ENCODE data around the gene CCDC148. TPM values are rescaled to one million over a fixed set of nuclear protein-coding genes. Genes with fewer than 3 reads are reported as not detected.

Gene CCDC148
- total RNA-seq, 3 donors from 2014 or later (not counting 1 experiment from before 2014, with no cell fraction given): not detected

- intact Hi-C loops (cut with micrococcal nuclease): no loop called here
- Histone ChIP-seq H3K27ac (ENCODE audit: low read length) (no peak overlapping the region), H3K4me1 (ENCODE audit: control insufficient read depth, insufficient read depth, low read length) (no peaks in the 10 kb centered on the region), H3K27me3 (ENCODE audit: control insufficient read depth, insufficient read depth, low read length) (no peaks in the 10 kb centered on the region), H3K4me3 (ENCODE audit: low read length) (no peak overlapping the region), H3K36me3 (ENCODE audit: control insufficient read depth, insufficient read depth, low read length) (no peaks in the 10 kb centered on the region), H3K9me3 (ENCODE audit: control insufficient read depth, insufficient read depth, low read length) (no peaks in the 10 kb centered on the region)
- H3K9me3 Mint-ChIP-seq: no peaks in the 10 kb centered on the region
- no peak for TF ChIP-seq CTCF (IDR thresholded peaks at IDR 0.05)
- H3K27me3 Mint-ChIP-seq (ENCODE audit: low read depth in 2 of 2): no peaks in the 10 kb centered on the region
- H3K4me1 Mint-ChIP-seq: no peaks in the 10 kb centered on the region
- no peak for ATAC-seq
- H3K36me3 Mint-ChIP-seq: no peaks in the 10 kb centered on the region
- H3K27ac Mint-ChIP-seq: no peak overlapping the region
- H3K4me3 Mint-ChIP-seq: no peak overlapping the region
- DNase-seq: no peak
- 90% methylated on average over 4 of the region's 5 CpGs for WGBS (ENCODE audit: insufficient coverage)
Measured at GRCh38 chr2:158486970-158487325, 30.4 kb upstream of the CCDC148 start.

- no peak overlapping the region for H3K4me3 ChIP-seq (ENCODE audit: low read length)
- H3K9me3 ChIP-seq (ENCODE audit: control insufficient read depth, insufficient read depth, low read length): no peaks in the 10 kb centered on the region
- H3K4me1 ChIP-seq (ENCODE audit: control insufficient read depth, insufficient read depth, low read length): no peaks in the 10 kb centered on the region
- no peak for TF ChIP-seq CTCF (IDR thresholded peaks at IDR 0.05)
- H3K36me3 Mint-ChIP-seq: no peaks in the 10 kb centered on the region
- intact Hi-C loops (cut with micrococcal nuclease): no loop called here
- H3K4me1 Mint-ChIP-seq: no peaks in the 10 kb centered on the region
- ATAC-seq: no peak
- H3K9me3 Mint-ChIP-seq: no peaks in the 10 kb centered on the region
- no peak overlapping the region for H3K27ac Mint-ChIP-seq
- WGBS (ENCODE audit: insufficient coverage): 83% methylated on average over 3 of the region's 3 CpGs
- no peaks in the 10 kb centered on the region for H3K27me3 Mint-ChIP-seq (ENCODE audit: low read depth in 2 of 2)
- no peaks in the 10 kb centered on the region for H3K27me3 ChIP-seq (ENCODE audit: control insufficient read depth, insufficient read depth, low read length)
- H3K36me3 ChIP-seq (ENCODE audit: control insufficient read depth, insufficient read depth, low read length): no peaks in the 10 kb centered on the region
- H3K27ac ChIP-seq (ENCODE audit: low read length): no peak overlapping the region
- no peak for DNase-seq
- no peak overlapping the region for H3K4me3 Mint-ChIP-seq
Measured at GRCh38 chr2:158486150-158486969, 29.8 kb upstream of the CCDC148 start.

- TF ChIP-seq CTCF (IDR thresholded peaks at IDR 0.05): no peak
- H3K9me3 ChIP-seq (ENCODE audit: control insufficient read depth, insufficient read depth, low read length): no peaks in the 10 kb centered on the region
- H3K4me1 ChIP-seq (ENCODE audit: control insufficient read depth, insufficient read depth, low read length): no peaks in the 10 kb centered on the region
- DNase-seq (no peak), ATAC-seq (no peak)
- Mint-ChIP-seq H3K4me3 (no peak overlapping the region), H3K27ac (no peak overlapping the region), H3K36me3 (no peaks in the 10 kb centered on the region), H3K4me1 (no peaks in the 10 kb centered on the region), H3K9me3 (no peaks in the 10 kb centered on the region), H3K27me3 (ENCODE audit: low read depth in 2 of 2) (no peaks in the 10 kb centered on the region)
- no peak overlapping the region for H3K27ac ChIP-seq (ENCODE audit: low read length)
- intact Hi-C loops (cut with micrococcal nuclease): no loop called here
- H3K4me3 ChIP-seq (ENCODE audit: low read length): no peak overlapping the region
- H3K27me3 ChIP-seq (ENCODE audit: control insufficient read depth, insufficient read depth, low read length): no peaks in the 10 kb centered on the region
- WGBS (ENCODE audit: insufficient coverage): 94% methylated on average over 8 of the region's 8 CpGs
- H3K36me3 ChIP-seq (ENCODE audit: control insufficient read depth, insufficient read depth, low read length): no peaks in the 10 kb centered on the region
Measured at GRCh38 chr2:158484892-158485556, 28.5 kb upstream of the CCDC148 start.
